ENCODE measurements around the gene TAF15. TPM values are rescaled to one million over a fixed set of nuclear protein-coding genes. Genes with fewer than 3 reads are reported as not detected.

The TAF15 gene
- total RNA-seq, 4 donors from 2014 or later = 33.2 to 80.2 (median 64.0) TPM

- DNase-seq (ENCODE audit: low spot score) (no peak), ATAC-seq (ENCODE audit: low FRiP score) (no peak)
- TF ChIP-seq CTCF (IDR thresholded peaks at IDR 0.05) = no peak
These were observed 46.7 kb downstream of the TAF15 start for GRCh38 chr17:35855965-35856364.

- ATAC-seq (ENCODE audit: low FRiP score) = no peak
- TF ChIP-seq CTCF (IDR thresholded peaks at IDR 0.05) = no peak
- no peak for DNase-seq (ENCODE audit: low spot score)
These were observed 47.3 kb downstream of the TAF15 start for GRCh38 chr17:35856603-35857002.

GRCh38 chr17:35864853-35865252 lies 55.6 kb downstream of the TAF15 start:
- ATAC-seq (ENCODE audit: low FRiP score) = no peak
- no peak for DNase-seq (ENCODE audit: low spot score)
- no peak for TF ChIP-seq CTCF (IDR thresholded peaks at IDR 0.05)

- no peak for TF ChIP-seq CTCF (IDR thresholded peaks at IDR 0.05)
- DNase-seq (ENCODE audit: low spot score) = no peak
- no peak for ATAC-seq (ENCODE audit: low FRiP score)
These were observed 56.4 kb downstream of the TAF15 start for GRCh38 chr17:35865412-35866340.

GRCh38 chr17:35866341-35866950 lies 57.2 kb downstream of the TAF15 start:
- ATAC-seq (ENCODE audit: low FRiP score) = no peak
- no peak for TF ChIP-seq CTCF (IDR thresholded peaks at IDR 0.05)
- no peak for DNase-seq (ENCODE audit: low spot score)

- no peak for ATAC-seq (ENCODE audit: low FRiP score)
- DNase-seq (ENCODE audit: low spot score) = no peak
- TF ChIP-seq CTCF (IDR thresholded peaks at IDR 0.05) = no peak
These were observed 58.3 kb downstream of the TAF15 start for GRCh38 chr17:35867574-35867973.
